IPS-18c (cell line): ENCODE measurements around the gene PDE8A.

Experiments
- H3K4me3 ChIP-seq: 2 replicates; pipeline ENCODE4 v1.7.0; 2013; ENCODE audit warnings: low read depth, mild to moderate bottlenecking, low read length, moderate library complexity; ENCODE audit not compliant: insufficient read depth
- H3K9me3 ChIP-seq: one replicate; pipeline ENCODE4 v1.6.1; 2013; ENCODE audit warnings: mild to moderate bottlenecking, low read length, moderate library complexity; ENCODE audit not compliant: control insufficient read depth, insufficient read depth

Gene PDE8A

GRCh38 chr15:85073556-85074194 lies 92.0 kb downstream of the PDE8A start:
- no peak overlapping the region for H3K4me3 ChIP-seq
- no peaks in the 10 kb centered on the region for H3K9me3 ChIP-seq

- H3K4me3 ChIP-seq = no peak overlapping the region
- H3K9me3 ChIP-seq = no peaks in the 10 kb centered on the region
Measured at GRCh38 chr15:85086855-85087254, 105.2 kb downstream of the PDE8A start.

DNA sequence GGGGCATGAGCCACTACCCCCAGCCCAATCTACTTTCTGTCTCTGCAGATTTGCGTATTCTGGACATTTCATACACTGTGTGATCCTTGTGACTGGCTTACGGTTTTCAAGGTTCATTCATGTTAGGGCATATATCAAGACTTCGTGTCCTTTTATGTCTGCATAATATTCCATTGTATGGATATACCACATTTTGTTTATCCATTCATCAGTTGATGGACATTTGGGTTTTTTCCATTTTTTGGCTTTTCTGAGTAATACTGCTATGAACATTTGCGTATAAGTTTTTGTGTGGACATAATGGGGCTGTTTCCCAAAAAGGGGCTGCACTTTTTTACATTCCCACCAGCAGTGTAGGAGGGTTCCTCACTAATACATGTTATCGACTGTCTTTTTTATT lies 106.6 kb downstream of the PDE8A start:
- no peak overlapping the region for H3K4me3 ChIP-seq
- H3K9me3 ChIP-seq = no peaks in the 10 kb centered on the region

DNA sequence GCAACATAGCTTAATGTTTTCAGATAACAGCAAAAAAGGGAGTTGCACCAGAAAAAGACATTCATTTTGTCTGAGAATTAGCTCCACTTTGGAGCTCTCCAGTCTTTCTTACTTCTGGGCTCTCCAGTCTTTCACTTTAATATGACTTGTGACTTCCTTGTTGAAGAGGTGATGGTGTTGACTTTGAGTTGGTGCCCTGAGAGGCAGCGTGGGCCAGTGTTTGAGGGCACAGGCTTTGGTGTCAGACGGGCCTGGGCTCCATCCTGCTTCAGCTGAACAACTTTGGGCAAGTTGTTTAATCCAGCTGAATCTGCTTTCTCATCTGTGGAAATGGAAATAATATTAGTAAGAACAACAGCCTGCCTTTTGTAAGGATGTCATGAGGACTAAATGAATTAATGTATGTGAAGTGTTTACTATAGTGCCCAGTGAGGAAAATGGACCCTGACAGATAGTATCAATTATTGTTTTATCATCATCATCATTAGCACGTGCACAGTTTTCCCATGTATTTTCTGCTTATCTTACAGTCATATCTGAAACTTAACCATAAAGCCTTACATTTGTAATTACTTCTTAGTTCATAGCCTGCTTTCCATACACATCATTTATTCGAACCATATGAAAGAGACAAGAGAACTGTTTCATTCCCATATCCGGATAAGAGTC lies 108.4 kb downstream of the PDE8A start:
- H3K9me3 ChIP-seq = no peaks in the 10 kb centered on the region

DNA sequence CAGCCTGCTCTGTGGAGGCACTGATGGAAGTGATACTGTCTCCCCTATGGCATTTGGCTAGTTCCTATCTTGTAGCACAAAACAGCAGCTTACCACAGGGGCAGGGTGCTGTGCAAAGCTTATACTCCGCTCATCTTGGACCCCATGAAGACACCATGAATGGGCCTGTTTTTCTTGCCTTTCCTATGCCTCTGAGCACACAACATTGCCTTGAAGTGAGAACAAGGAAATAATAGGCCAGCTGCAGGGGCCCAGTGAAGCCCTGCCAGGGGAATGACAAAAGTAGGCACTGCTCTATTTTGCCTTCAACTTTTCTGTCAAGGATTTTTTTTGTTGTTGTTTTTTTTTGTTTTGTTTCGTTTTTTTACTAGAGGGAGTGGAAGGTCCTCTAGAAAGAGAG lies 110.3 kb downstream of the PDE8A start:
- no peaks in the 10 kb centered on the region for H3K9me3 ChIP-seq
- H3K4me3 ChIP-seq = no peak overlapping the region

More for the DNA sequence above, 108.4 kb downstream of the PDE8A start:
- no peak overlapping the region for H3K4me3 ChIP-seq

GRCh38 chr15:85094685-85095084 lies 113.0 kb downstream of the PDE8A start:
- Histone ChIP-seq H3K9me3 (no peaks in the 10 kb centered on the region), H3K4me3 (no peak overlapping the region)

GRCh38 chr15:85095566-85095965 lies 113.9 kb downstream of the PDE8A start:
- no peak overlapping the region for H3K4me3 ChIP-seq
- no peaks in the 10 kb centered on the region for H3K9me3 ChIP-seq

DNA sequence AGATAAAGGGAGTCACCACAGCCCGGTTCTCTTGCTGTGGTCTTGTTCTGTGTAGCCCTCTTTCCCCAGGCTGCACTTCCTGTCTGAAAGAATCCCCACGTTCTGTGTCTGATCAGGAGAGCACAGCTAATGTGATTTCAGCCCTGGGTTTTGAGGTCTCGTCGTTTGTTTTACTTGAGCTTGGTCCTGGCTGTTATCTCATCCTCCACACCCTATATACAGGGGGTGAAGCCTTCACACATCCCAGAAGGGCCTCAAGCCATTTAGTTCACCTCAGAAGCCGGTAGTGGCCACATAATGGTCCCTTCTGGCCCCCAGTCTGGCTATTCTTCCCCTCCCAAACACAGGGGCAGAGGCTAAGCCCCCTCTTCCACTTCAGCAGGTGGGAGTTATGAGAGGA lies 115.6 kb downstream of the PDE8A start:
- Histone ChIP-seq H3K4me3 (no peak overlapping the region), H3K9me3 (no peaks in the 10 kb centered on the region)

- Histone ChIP-seq H3K9me3 (no peaks in the 10 kb centered on the region), H3K4me3 (no peak overlapping the region)
Measured at GRCh38 chr15:85097725-85098124, 116.1 kb downstream of the PDE8A start.

DNA sequence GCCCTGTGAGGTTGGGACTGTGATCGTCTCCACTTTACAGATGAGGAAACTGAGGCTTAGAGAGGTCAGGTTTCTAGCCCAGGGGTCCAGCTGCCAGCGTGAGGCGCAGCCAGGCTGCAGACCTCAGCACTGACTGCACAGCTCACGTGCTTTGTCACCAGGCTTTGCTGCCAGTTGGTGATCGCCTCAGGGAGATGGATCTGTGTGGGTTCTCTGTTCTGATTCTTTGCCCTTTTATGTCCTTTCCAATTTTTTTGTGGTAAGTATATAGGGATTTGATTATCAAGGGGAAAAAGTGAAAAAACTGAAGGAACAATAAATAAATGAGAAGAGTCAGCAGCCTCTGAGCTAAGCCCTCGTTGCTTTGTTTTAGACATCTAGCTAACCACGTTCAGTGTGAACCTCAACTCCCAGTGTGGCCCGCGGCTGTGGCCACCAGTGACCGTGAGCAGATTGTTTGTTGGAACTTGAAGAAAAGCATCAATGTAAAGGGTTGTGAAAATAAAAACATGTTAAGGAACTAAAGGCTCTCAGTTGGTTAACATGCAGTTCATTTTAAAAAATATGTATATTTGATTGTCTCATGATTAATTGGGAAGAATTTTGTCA lies 117.6 kb downstream of the PDE8A start:
- H3K9me3 ChIP-seq = no peaks in the 10 kb centered on the region
- H3K4me3 ChIP-seq = no peak overlapping the region

DNA sequence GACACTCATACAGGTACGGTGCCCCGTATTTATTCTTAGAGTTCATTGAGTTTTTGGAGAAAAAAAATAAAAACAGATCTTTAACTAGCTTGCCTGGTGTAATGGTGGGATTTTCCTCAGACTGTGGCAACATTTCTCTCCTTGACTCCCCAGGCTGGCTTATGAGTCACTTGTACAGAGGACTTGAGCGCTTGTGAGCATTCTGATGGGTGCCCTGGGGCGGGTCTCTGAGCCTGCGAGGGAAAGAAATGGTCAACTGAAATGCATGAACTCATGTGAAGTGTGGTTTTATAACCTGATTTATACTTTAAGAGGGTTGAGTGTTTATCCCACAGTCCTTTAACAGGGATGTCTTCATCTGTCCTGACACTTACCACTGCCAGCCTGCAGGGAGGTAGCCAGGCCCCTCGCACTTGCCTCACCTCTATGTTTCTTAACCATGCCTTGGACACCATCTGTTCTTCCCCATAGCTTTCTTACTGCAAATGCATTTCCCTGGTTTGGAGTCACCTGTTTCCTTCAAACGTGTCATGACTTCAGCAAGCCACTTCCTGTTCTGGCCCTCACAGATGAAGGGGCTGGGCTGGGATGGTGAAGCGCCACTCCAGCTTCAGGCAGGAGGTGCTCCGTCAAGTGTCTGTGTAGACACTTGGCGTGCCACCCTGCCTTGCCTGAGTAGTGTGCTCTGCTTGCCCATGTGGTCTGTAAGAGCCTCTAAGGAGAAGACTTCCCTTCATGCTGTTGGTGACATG lies 118.7 kb downstream of the PDE8A start:
- no peak overlapping the region for H3K4me3 ChIP-seq

GRCh38 chr15:85104584-85104983 lies 122.9 kb downstream of the PDE8A start:
- Histone ChIP-seq H3K9me3 (no peaks in the 10 kb centered on the region), H3K4me3 (no peak overlapping the region)

More for the DNA sequence above, 118.7 kb downstream of the PDE8A start:
- no peaks in the 10 kb centered on the region for H3K9me3 ChIP-seq

DNA sequence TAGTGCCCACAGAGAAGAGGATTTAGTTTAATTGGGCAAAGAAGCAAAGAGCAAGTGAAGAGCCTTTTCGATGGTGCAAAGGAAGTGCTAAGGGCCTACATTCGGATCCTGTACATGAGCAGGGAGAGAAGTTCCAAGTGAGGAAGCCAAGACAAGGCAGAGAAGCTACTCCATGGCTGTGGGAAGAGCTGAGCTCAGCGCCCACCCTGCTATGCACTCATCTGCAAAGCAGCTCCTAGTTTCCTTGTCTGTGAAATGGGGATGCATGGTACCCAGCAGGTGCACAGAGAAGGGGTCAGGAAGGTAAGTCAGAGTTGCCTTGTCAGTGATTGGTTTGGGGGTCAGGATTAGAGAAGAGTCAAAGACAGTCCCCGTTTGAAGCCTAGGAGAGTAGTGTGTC lies 126.5 kb downstream of the PDE8A start:
- no peak overlapping the region for H3K4me3 ChIP-seq
- H3K9me3 ChIP-seq = no peaks in the 10 kb centered on the region

DNA sequence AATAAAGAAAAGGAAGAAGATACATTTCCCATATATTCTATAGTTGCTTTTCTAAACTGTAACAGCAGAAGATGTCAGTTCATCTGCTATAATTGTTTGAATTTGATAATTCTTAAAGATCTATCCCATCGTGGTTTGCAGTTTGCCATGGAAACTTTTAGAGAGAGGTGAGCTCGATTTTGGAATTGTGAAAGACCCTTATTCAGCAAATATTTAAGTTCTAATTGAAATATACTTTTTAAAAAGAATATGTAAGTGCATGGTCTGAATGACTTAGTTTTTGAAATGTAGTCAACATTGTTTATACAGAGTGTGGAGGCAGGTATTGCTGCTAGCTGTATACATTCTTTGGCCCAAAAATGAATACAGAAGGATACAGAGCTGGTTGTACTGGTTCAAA lies 127.7 kb downstream of the PDE8A start:
- no peaks in the 10 kb centered on the region for H3K9me3 ChIP-seq
- H3K4me3 ChIP-seq = no peak overlapping the region

DNA sequence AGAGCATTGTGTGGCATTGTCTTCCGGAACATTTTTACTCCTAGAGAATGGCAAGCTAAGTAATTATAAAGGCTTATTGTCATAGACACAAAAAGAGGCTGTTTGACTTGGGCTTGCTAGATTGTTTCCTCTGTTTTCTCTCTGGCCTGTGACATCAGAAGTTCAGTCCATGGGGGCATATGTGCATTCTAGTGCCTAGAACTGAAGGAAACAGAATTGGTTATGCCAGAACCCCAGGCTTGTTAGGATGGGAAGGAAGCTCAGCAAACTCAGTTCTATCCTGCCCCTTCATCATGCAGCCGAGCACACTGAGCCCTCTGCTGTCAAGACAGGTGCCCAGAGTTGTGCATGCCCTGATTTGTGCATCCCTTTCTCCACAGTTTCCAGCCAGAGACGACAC lies 131.3 kb downstream of the PDE8A start:
- Histone ChIP-seq H3K9me3 (no peaks in the 10 kb centered on the region), H3K4me3 (no peak overlapping the region)

- Histone ChIP-seq H3K9me3 (no peaks in the 10 kb centered on the region), H3K4me3 (no peak overlapping the region)
Measured at GRCh38 chr15:85114886-85115285, 133.2 kb downstream of the PDE8A start.

DNA sequence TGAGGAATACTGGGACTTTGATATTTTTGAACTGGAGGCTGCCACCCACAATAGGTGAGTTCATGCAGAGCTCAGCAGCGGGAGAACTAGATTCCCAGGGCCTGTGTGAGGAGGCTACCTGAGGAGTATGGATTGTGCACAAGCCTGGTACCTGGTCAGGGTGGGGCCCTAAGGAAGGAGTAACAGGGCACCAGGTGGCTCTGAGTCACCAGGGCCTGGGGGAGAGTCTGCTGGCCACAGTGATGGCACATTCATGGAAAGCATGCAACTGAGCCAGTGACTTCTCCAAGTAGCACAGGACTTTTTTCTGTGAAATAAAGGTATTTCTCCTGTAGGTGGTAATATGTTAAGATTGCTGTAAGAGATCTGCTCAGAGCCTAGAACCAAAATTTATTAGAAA lies 134.4 kb downstream of the PDE8A start:
- Histone ChIP-seq H3K9me3 (no peaks in the 10 kb centered on the region), H3K4me3 (no peak overlapping the region)

DNA sequence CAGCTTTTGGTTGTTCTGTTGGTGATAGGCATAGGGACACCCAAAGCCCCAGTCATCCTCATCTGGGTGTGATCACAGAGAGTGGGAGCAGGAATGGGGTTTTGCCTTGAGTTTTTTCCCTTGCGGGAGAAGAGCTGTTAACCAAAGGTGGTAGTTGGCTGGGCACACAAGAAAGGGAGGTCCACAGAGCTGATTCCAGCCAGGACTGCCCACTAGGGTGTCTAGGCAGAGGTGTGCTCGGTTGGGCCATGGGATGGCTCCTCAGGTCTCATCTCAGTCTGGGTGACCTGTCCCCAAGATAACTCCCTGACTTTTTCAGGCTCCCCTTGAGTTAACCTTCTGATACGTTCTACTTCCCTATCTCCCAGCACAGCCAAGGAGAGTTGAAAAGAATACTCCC lies 134.8 kb downstream of the PDE8A start:
- Histone ChIP-seq H3K4me3 (no peak overlapping the region), H3K9me3 (no peaks in the 10 kb centered on the region)
